Endothelial cell of umbilical vein (primary cell): Measurements from ENCODE around the gene MAP1LC3B. TPM values are rescaled to one million over a fixed set of nuclear protein-coding genes. Genes with fewer than 3 reads are reported as not detected.

Experiments used
- BruUV-seq: library from RNA; stranded (reverse); fragments of 400-500 nt; replicated peaks from 2 replicates; lab custom pipeline; 2021; lab: Mats Ljungman, UMichigan
- CTCF ChIA-PET: fragments of 300-600, 350-600 bp; sonication (Branson Sonifier 250); formaldehyde crosslinking; loops from one replicate; lab custom pipeline; 2021; ENCODE audit warnings: antibody characterized with exemption, inconsistent platforms; lab: Charles Lee
- POLR2A ChIA-PET: fragments of 300-600, 350-600 bp; sonication (Branson Sonifier 250); formaldehyde crosslinking; loops from one replicate; lab custom pipeline; 2021; ENCODE audit warnings: antibody characterized with exemption, inconsistent platforms; lab: Charles Lee
- DNase-seq: peaks from one replicate; pipeline ENCODE4 v3.0.0-alpha.2; 2011; ENCODE audit warnings: low read depth, low spot score
- FAIRE-seq: peaks from 2 replicates; lab custom pipeline; 2011; peaks lifted over from hg19 to GRCh38; lab: Jason Lieb, UNC
- H2AFZ ChIP-seq: 2 replicates; pipeline ENCODE4 v1.6.0; 2012; ENCODE audit warnings: low read depth, low read length, control low read depth, inconsistent platforms
- H3K27ac ChIP-seq: 2 replicates; pipeline ENCODE4 v1.5.1; 2011; ENCODE audit warnings: low read depth, mild to moderate bottlenecking, control low read depth, low read length, moderate library complexity; ENCODE audit not compliant: insufficient read depth
- H3K27me3 ChIP-seq, 2 experiments: 2 replicates each; pipeline versions ENCODE4 v1.6.0 to v1.6.1; 2011; ENCODE audit warnings: low read length in 2 of 2, mixed read lengths in 1 of 2; ENCODE audit not compliant: control insufficient read depth in 2 of 2, insufficient read depth in 2 of 2
- H3K36me3 ChIP-seq, 2 experiments: 2 replicates in 1 of 2; 3 replicates in 1 of 2; pipeline ENCODE4 v1.5.1; 2011; ENCODE audit warnings: low read length in 2 of 2, mild to moderate bottlenecking in 1 of 2, moderate library complexity in 1 of 2; ENCODE audit not compliant: control insufficient read depth in 2 of 2, insufficient read depth in 2 of 2; ENCODE audit errors: extremely low read depth in 1 of 2
- H3K4me1 ChIP-seq: 3 replicates; pipeline ENCODE4 v1.5.1; 2011; ENCODE audit warnings: mild to moderate bottlenecking, low read length; ENCODE audit not compliant: control insufficient read depth, insufficient read depth; ENCODE audit errors: extremely low read depth
- H3K4me2 ChIP-seq: 2 replicates; pipeline ENCODE4 v1.6.1; 2011; ENCODE audit warnings: low read length, control low read depth, mixed read lengths; ENCODE audit not compliant: insufficient read depth
- H3K4me3 ChIP-seq, 3 experiments: fragments of 200-600 bp in 1 of 3; sonication (generic), shearing (Covaris generic) in 1 of 3; replicated peaks in 1 of 3; 2 replicates each; pipeline ENCODE4 v1.5.1; 2011 to 2016; ENCODE audit warnings: control low read depth in 3 of 3, low read length in 3 of 3, mild to moderate bottlenecking in 2 of 3, inconsistent platforms in 1 of 3, low read depth in 1 of 3, moderate library complexity in 1 of 3; ENCODE audit not compliant: insufficient read depth in 1 of 3
- H3K79me2 ChIP-seq: 2 replicates; pipeline ENCODE4 v1.6.0; 2012; ENCODE audit warnings: low read length, inconsistent platforms; ENCODE audit not compliant: control insufficient read depth, insufficient read depth
- H3K9ac ChIP-seq: replicated peaks from 2 replicates; pipeline ENCODE3; 2011; ENCODE audit warnings: low read length, control low read depth; ENCODE audit not compliant: insufficient read depth; ENCODE audit errors: extremely low read depth
- H3K9me1 ChIP-seq: replicated peaks from 3 replicates; pipeline ENCODE4 v1.6.0; 2011; ENCODE audit warnings: mild to moderate bottlenecking, low read length; ENCODE audit not compliant: control insufficient read depth, insufficient read depth; ENCODE audit errors: extremely low read depth
- H3K9me3 ChIP-seq: replicated peaks from 2 replicates; pipeline ENCODE4 v1.5.1; 2012; ENCODE audit warnings: low read length, inconsistent platforms; ENCODE audit not compliant: control insufficient read depth, insufficient read depth
- H4K20me1 ChIP-seq: replicated peaks from 2 replicates; pipeline ENCODE3; 2011; ENCODE audit warnings: mild to moderate bottlenecking, low read length; ENCODE audit not compliant: control insufficient read depth, insufficient read depth; ENCODE audit errors: extremely low read depth
- CTCF ChIP-seq, 2 donors: IDR thresholded peaks; 1 replicate in 1 of 2; 2 replicates in 1 of 2; pipeline ENCODE4 v1.5.1; 2011; ENCODE audit warnings: low read length in 2 of 2, mild to moderate bottlenecking in 2 of 2, moderate library complexity in 2 of 2, control low read depth in 1 of 2, inconsistent platforms in 1 of 2, low read depth in 1 of 2; ENCODE audit not compliant: insufficient read depth in 1 of 2; ENCODE audit errors: extremely low read depth in 1 of 2
- EZH2 ChIP-seq: IDR thresholded peaks from 2 replicates; pipeline ENCODE4 v1.6.1; 2012; ENCODE audit warnings: borderline replicate concordance, low read depth, mild to moderate bottlenecking, moderate library complexity, low read length, inconsistent platforms; ENCODE audit not compliant: severe bottlenecking
- FOS ChIP-seq: IDR thresholded peaks from 2 replicates; pipeline ENCODE4 v1.6.1; 2011; ENCODE audit warnings: mild to moderate bottlenecking, low read length, moderate library complexity, borderline replicate concordance; ENCODE audit not compliant: insufficient read depth
- GATA2 ChIP-seq: IDR thresholded peaks from 2 replicates; pipeline ENCODE4 v1.7.0; 2011; ENCODE audit warnings: low read depth, mild to moderate bottlenecking, moderate library complexity, mixed read lengths, low read length; ENCODE audit not compliant: insufficient read length, insufficient read depth
- JUN ChIP-seq: IDR thresholded peaks from 2 replicates; pipeline ENCODE4 v1.6.1; 2011; ENCODE audit warnings: borderline replicate concordance, low read depth; ENCODE audit not compliant: insufficient read length, insufficient read depth
- MAX ChIP-seq: IDR thresholded peaks from 2 replicates; pipeline ENCODE4 v1.6.1; 2011; ENCODE audit not compliant: insufficient read depth, insufficient read length
- MYC ChIP-seq: IDR thresholded peaks from one replicate; pipeline ENCODE4 v1.6.1; 2011; ENCODE audit warnings: mild to moderate bottlenecking, low read depth, low read length
- POLR2A ChIP-seq: IDR thresholded peaks from 2 replicates; pipeline ENCODE4 v1.6.1; 2012; ENCODE audit warnings: low read depth, mild to moderate bottlenecking, control low read depth, low read length
- POLR2AphosphoS5 ChIP-seq: IDR thresholded peaks from 2 replicates; pipeline ENCODE4 v1.6.1; 2012; ENCODE audit warnings: low read depth, mild to moderate bottlenecking, control low read depth, low read length, moderate library complexity; ENCODE audit not compliant: insufficient read depth
- dilution Hi-C: fragments of 300-500 bp; cut with MboI; formaldehyde crosslinking; loops from one replicate; pipeline ENCODE4 v1.15.0; 2019; ENCODE audit warnings: low sequenced_read_pairs; ENCODE audit not compliant: extremely low pct_ligation_motif_present
- intact Hi-C: fragments of 100-400 bp; cut with micrococcal nuclease; formaldehyde crosslinking; loops from one replicate; pipeline ENCODE4 v1.10.0; 2022
- polyA plus RNA-seq, 4 experiments: library from polyadenylated mRNA; depleted of rRNA in 3 of 4; stranded (reverse) in 3 of 4; unstranded in 1 of 4; fragments of >200 nt; gene quantifications; 2 replicates each; pipeline versions ENCODE4 v1.2.1 to v1.2.3, GENCODE V29; 2011 to 2012; ENCODE audit warnings: missing spikeins in 1 of 4
- total RNA-seq: library from RNA; stranded (reverse); gene quantifications from 2 replicates; pipeline ENCODE4 v1.2.3, GENCODE V29; 2021

The MAP1LC3B gene
- total and polyA plus RNA-seq, 2 donors (not counting 3 experiments of a cell fraction or from before 2014, with no cell fraction given): 40.7 to 99.9 TPM

GRCh38 chr16:87409781-87410180, 17.6 kb downstream of the MAP1LC3B start:
- FAIRE-seq (no peak), DNase-seq (no peak)
- POLR2A ChIA-PET: no interaction called here
- TF ChIP-seq GATA2 (no peak), EZH2 (no peak), CTCF (IDR thresholded peaks at IDR 0.05; ENCODE audit: extremely low read depth in 1 of 2, insufficient read depth in 1 of 2, low read depth in 1 of 2, low read length in 2 of 2) (no peak), POLR2AphosphoS5 (no peak), JUN (no peak), MAX (no peak), MYC (no peak), FOS (no peak), POLR2A (no peak)
- Histone ChIP-seq H3K79me2 (no peaks in the 10 kb centered on the region), H3K27me3 (no peaks in the 10 kb centered on the region), H3K9me3 (no peaks in the 10 kb centered on the region), H3K36me3 (peaks cover 4 to 45% of the 10 kb centered on the region in 2 experiments), H3K4me3 (no peak overlapping the region), H3K27ac (no peak overlapping the region), H4K20me1 (no peaks in the 10 kb centered on the region), H3K4me1 (peaks cover 20% of the 10 kb centered on the region), H3K4me2 (no peak overlapping the region), H3K9me1 (no peaks in the 10 kb centered on the region), H3K9ac (no peak overlapping the region), H2AFZ (no peak overlapping the region)
- dilution Hi-C loops: no loop called here
- CTCF ChIA-PET: no interaction called here
- intact Hi-C loops: loop anchor here (5.0 to 10.0 kb wide), 2 partner anchors 83 to 355 kb away; partner anchors contain the start of genes KLHDC4 and ZCCHC14
- no TSS peak for BruUV-seq
